ENCODE measurements around the gene TWF2.
A peak's percentile ranks its signal among the peaks of the same experiment; 100 is the strongest.

TWF2 gene

DNA sequence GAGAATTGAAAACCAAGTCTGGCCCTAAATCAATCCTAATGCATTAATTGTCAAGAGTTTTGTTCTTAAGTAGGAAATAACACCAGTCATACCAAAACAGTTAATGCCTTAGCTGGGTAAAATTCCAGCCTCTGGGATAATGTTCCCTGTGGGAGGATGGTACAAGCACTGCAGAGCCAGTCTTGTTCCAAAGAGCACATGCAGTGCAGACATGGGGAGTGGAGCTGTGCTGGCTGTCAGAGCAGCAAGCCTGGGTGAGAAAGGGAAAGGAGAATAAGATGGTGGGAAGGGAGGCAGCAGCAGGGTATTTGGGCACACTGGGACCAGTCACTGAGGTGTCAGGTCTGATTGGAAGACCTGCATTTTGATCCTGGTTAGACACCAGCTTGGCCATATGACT lies 28.9 kb downstream of the TWF2 start:
- no peak for DNase-seq (ENCODE audit: low read depth, low spot score)
- no peak overlapping the region for H3K27ac ChIP-seq

DNA sequence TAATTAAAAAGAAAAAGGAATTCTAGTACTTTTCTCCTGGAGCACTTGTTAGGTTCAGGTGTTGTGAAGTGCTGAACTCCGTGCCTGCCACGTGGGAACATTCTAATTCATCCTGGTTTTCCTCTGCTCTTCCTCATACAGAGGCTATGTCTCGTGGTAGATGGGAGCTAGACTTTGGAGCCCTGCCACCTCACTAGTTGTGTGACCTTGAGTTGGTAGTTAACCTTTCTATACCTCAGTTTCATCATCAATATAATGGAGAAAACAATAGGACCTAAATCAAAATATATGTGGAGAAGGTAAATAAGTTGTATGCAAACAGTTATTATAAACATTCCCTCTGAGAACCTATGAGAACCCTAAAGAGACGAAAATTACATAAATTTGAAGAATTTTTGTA lies 30.4 kb downstream of the TWF2 start:
- DNase-seq (ENCODE audit: low read depth, low spot score): no peak
- H3K27ac ChIP-seq: no peak overlapping the region

- H3K27ac ChIP-seq: peak overlapping the region; percentile 72
- DNase-seq (ENCODE audit: low read depth, low spot score): no peak
These were observed 33.1 kb downstream of the TWF2 start for GRCh38 chr3:52205727-52206372.

GRCh38 chr3:52204337-52205073 lies 34.5 kb downstream of the TWF2 start:
- peak; percentile 76 for DNase-seq (ENCODE audit: low read depth, low spot score)
- H3K27ac ChIP-seq: peak overlapping the region; percentile 72

DNA sequence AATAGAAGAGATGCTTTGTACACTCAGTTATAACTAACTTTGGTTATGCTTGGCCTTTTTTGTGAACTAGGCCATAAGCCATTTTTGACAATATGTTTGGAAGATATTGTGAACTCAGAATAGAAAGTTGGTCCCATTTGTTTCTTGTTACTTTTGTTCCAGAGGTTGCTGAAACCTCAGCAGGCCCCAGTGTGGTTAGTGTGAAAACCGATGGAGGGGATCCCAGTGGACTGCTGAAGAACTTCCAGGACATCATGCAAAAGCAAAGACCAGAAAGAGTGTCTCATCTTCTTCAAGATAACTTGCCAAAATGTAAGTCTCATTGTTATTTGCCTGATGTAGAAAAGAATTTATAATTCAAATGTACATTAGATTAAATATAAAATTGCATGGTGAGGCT lies 35.3 kb downstream of the TWF2 start:
- DNase-seq (ENCODE audit: low read depth, low spot score): no peak
- H3K27ac ChIP-seq: peak overlapping the region; percentile 72

DNA sequence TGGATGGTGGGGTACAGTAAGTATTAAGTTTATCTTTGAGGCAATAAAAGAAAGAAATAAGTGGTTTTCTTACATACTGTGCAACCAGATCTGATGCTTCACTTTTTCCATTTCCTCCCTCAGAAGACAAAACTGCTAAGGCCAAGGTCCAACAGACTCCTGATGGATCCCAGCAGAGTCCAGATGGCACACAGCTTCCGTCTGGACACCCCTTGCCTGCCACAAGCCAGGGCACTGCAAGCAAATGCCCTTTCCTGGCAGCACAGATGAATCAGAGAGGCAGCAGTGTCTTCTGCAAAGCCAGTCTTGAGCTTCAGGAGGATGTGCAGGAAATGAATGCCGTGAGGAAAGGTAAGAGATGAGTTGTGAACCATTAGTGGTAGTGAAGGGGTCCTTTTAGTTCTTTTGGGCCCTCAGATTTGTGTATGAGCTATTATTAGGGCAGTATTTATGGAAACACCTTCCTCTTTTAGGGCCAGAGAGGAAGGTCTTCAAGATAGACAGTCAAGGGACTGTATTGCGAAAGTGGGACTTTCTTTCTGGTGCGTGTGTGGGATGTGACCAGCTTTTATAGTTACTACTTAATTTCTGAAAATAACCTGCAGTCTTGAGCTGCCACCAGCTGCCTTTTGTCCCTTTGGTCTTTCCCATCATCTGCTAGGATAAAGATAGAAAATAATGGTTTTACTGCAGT lies 36.4 kb downstream of the TWF2 start:
- DNase-seq (ENCODE audit: low read depth, low spot score): no peak

GRCh38 chr3:52200981-52201679 lies 37.8 kb downstream of the TWF2 start:
- no peak overlapping the region for H3K27ac ChIP-seq
- no peak for DNase-seq (ENCODE audit: low read depth, low spot score)

More for the DNA sequence above, 36.4 kb downstream of the TWF2 start:
- no peak overlapping the region for H3K27ac ChIP-seq

DNA sequence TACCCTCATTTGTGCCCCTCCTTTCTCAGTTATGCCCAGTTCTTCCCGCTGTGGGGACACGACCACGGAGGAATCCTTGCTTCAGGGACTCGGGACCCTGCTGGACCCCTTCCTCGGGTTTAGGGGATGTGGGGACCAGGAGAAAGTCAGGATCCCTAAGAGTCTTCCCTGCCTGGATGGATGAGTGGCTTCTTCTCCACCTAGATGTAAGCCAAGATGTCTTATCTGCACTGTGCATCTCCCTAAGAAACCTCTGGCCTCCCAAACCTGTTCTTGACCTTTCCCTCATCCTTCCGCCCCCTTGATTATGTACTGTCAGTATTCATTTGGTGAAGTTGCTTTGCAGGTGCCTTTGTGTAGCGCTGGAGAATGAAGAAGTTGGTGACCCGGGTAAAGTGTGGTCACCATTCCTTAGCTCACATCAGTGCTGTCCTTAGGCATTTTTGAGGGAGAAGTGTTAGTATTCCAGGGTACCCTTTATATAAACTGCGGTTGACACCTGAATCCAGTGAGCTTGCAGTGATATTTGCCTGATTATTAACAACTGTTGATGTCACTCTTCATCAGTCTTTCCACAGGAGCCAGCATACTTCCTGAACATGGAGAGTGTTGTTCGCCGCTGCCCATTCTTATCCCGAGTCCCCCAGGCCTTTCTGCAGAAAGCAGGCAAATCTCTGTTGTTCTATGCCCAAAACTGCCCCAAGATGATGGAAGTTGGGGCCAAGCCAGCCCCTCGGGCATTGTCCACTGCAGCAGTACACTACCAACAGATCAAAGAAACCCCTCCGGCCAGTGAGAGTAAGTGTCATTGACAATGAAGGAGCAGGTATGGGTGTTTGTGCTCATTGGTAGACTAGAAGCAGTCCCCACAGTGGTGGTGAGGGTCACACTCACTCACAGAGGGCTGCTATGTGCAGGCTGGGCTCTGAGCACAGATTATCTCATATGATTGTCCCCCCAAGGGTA lies 40.0 kb downstream of the TWF2 start:
- peak overlapping the region; percentile 38 for H3K27ac ChIP-seq
- DNase-seq (ENCODE audit: low read depth, low spot score): no peak

DNA sequence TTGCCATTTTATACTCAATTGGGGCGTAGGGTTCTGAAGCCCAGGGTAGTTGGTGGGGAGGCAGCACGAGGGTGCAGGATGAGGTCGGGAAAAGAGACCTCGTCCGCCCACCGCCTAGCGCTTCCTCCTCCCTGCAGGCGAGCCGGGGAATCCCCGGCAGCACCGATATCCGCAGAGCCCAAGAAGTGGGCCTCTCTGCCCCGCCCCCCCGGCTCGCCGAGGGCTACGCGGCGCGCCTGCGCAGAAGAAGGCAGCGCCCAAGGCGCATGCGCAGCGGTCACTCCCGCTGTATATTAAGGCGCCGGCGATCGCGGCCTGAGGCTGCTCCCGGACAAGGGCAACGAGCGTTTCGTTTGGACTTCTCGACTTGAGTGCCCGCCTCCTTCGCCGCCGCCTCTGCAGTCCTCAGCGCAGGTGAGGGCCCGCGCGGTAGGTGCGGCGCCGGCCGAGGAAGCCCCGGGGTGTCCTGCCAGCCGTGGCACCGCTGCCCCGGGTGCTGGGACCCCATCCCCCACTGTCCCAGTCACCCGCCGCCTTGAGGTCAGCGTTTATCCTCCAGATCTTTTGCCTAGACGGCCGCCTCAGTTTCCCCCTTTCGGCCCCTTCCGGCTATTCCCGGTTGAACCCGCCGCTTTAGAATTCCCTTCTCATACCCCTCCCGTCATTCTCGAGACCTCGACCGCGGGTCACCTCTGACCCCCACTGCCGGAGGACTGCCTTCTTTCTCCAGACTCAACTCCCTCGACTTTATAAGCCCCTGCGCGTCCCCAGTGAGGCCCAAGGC lies 40.9 kb downstream of the TWF2 start, which contains the start of gene ALAS1:
ALAS1 (plus strand) TSS at position 319 of the 784 bp plus-strand sequence. CDS start 1,082 bp downstream, outside the sequence.
- no peak for DNase-seq (ENCODE audit: low read depth, low spot score)
- peak within 1 kb of the TSS; percentile 38 for H3K27ac ChIP-seq

DNA sequence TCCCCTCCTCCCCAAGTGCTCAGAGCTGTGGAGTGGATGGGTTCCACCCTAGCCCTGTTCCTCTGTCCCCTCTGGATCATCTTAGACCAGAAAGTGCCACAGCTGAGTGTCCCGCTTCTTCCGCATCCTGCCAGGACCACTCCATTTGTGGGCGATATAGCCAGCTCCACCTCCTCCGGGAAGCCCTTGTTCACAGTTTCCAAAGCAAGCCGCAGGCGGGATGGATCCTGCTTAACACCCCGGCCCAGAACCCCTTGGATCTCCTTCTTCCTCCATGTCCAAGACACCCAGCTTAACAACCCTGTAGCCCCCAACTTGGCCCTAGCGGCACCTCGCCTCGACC lies 41.5 kb downstream of the TWF2 start:
- peak overlapping the region; percentile 38 for H3K27ac ChIP-seq
- no peak for DNase-seq (ENCODE audit: low read depth, low spot score)

DNA sequence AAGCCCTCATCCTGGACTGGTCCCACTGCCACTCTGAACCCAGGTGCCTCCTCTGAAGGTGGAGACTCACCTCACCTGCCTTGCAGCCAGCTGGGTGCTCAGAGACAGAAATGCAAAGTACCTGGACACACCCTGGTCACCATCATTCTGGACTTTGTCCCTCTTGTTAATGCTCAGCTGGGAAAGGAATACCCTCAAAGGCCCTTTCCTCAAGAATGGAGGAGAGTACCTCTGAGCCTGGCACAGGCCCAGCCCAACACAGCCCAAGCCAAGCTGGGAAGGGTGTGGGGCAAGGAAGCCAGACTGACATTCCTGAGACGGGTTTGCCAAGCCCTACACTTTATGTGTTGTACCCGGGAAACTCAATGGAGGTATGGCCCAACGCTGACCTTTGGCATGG lies 42.0 kb downstream of the TWF2 start:
- DNase-seq (ENCODE audit: low read depth, low spot score): no peak
- H3K27ac ChIP-seq: peak overlapping the region; percentile 38

- peak overlapping the region; percentile 38 for H3K27ac ChIP-seq
These were observed 43.1 kb downstream of the TWF2 start for GRCh38 chr3:52195823-52196331.

DNA sequence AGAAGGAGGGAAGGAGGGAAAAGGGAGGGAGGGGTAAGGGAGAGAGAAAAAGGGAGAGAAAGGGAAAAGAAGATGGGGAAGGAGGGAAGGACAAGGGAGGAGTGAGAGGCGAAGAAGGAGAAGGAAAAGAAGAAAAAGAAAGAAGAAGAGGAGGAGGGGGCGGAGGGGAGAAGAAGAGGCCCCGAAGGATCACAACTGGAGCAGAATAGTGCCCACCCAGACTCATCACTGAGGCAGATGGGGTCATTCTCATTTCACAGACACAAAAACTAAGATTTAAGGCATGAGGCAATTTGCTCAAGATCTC lies 43.7 kb downstream of the TWF2 start:
- no peak for DNase-seq (ENCODE audit: low read depth, low spot score)
- H3K27ac ChIP-seq: no peak overlapping the region

More at GRCh38 chr3:52195823-52196331, 43.1 kb downstream of the TWF2 start:
- DNase-seq (ENCODE audit: low read depth, low spot score): no peak

- DNase-seq (ENCODE audit: low read depth, low spot score): no peak
- no peak overlapping the region for H3K27ac ChIP-seq
These were observed 44.3 kb downstream of the TWF2 start for GRCh38 chr3:52194485-52195290.

DNA sequence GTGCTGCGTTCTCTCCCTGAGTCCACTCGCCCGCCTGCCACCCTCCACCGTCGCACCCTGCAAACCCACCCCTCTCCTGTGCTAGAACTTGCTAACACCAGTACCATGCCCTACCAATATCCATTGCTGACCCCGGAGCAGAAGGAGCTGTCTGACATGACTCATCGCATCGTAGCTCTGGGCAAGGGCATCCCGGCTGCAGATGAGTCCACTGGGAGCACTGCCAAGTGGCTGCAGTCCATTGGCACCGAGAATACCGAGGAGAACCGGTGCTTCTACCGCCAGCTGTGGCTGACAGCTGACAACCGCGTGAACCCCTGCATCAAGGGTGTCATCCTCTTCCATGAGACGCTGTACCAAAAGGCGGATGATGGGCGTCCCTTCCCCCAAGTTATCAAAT lies 45.9 kb downstream of the TWF2 start:
- H3K27ac ChIP-seq: no peak overlapping the region
- DNase-seq (ENCODE audit: low read depth, low spot score): no peak

- DNase-seq (ENCODE audit: low read depth, low spot score): no peak
- H3K27ac ChIP-seq: no peak overlapping the region
These were observed 47.3 kb downstream of the TWF2 start for GRCh38 chr3:52191663-52192062.

DNA sequence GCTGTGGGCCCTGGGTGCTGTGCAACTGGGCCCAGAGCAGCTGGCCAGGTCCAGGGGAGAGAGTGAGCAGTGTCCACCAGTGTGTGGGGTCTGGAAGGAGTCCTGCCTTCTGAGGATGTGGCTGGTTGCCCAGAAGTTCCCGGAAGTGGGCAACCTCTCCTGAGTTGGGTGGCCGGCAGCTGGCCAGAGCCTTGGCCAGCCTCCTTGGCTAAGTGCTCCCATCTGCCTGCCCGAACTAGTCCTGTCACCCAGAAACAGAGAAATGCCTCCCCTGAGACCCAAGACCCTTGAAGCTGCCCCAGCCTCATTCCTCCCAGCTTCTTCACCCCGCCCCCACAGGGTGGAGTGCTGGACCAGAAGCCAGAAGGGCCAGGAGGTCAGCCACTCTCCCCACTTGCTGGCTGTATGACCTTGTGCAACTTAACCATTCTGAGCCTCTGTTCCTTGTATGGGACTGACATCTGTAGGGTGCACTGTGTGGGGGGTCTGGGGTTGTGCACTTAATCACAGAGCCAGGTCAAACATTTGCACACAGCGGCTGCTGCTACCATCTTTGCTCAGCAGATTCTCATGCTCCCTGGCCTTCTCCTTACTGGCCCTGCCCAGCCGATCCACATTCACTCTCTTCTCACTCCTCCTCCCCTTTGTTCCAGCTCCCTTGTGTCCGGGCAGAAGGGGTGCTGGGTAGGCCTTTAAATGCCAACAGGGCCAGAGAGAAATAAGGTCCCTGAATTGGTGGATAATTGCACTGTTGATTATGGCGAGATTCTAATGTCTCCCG lies 48.5 kb downstream of the TWF2 start:
- no peak for DNase-seq (ENCODE audit: low read depth, low spot score)
- no peak overlapping the region for H3K27ac ChIP-seq

Measured in epithelial cell of prostate (primary cell).